ENCODE results near the gene DENND5A.
"Not testable (repeated sequence)": the region's sequence is repeated elsewhere in the genome, so short reads cannot be mapped to it uniquely, and the experiment has no call there.

The DENND5A gene

GRCh38 chr11:9230296-9230695, 34.9 kb downstream of the DENND5A start:
- TF ChIP-seq CTCF (IDR thresholded peaks at IDR 0.05; ENCODE audit: low read depth, low read length), result no peak
- no peak overlapping the region for H3K4me3 ChIP-seq (ENCODE audit: low read depth, low read length)
- no peak for DNase-seq (ENCODE audit: low read depth, low spot score)
- in situ Hi-C loops (cut with HindIII; ENCODE audit: low sequenced_read_pairs), result no loop called here

GRCh38 chr11:9228091-9228490, 37.1 kb downstream of the DENND5A start:
- no peak for DNase-seq (ENCODE audit: low read depth, low spot score)
- in situ Hi-C loops (cut with HindIII; ENCODE audit: low sequenced_read_pairs), result no loop called here
- no peak overlapping the region for H3K4me3 ChIP-seq (ENCODE audit: low read depth, low read length)
- no peak for TF ChIP-seq CTCF (IDR thresholded peaks at IDR 0.05; ENCODE audit: low read depth, low read length)

- in situ Hi-C loops (cut with HindIII; ENCODE audit: low sequenced_read_pairs), result no loop called here
- H3K4me3 ChIP-seq (ENCODE audit: low read depth, low read length), result no peak overlapping the region
- TF ChIP-seq CTCF (IDR thresholded peaks at IDR 0.05; ENCODE audit: low read depth, low read length), result no peak
- DNase-seq (ENCODE audit: low read depth, low spot score), result no peak
Measured at GRCh38 chr11:9225748-9226298, 39.3 kb downstream of the DENND5A start.

- in situ Hi-C loops (cut with HindIII; ENCODE audit: low sequenced_read_pairs), result no loop called here
- no peak for TF ChIP-seq CTCF (IDR thresholded peaks at IDR 0.05; ENCODE audit: low read depth, low read length)
- DNase-seq (ENCODE audit: low read depth, low spot score), result no peak
- no peak overlapping the region for H3K4me3 ChIP-seq (ENCODE audit: low read depth, low read length)
Measured at GRCh38 chr11:9222654-9223053, 42.5 kb downstream of the DENND5A start.

DNA sequence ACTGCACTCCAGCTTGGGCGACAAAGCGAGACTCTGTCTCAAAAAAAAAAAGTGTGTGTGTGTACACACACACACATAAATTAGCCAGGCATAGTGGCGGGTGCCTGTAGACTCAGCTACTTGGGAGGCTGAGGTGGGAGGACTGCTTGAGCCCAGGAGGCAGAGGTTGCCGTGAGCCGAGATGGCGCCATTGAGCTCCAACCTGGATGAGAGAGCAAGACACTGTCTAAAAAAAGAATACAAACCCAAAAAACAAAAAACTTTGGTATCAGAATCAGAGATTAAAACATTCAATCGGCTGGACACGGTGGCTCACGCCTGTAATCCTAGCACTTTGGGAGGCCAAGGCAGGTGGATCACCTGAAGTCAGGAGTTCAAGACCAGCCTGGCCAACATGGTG, 44.3 kb downstream of the DENND5A start:
- DNase-seq (ENCODE audit: low read depth, low spot score); H3K4me3 ChIP-seq (ENCODE audit: low read depth, low read length); in situ Hi-C loops (cut with HindIII; ENCODE audit: low sequenced_read_pairs): not testable (repeated sequence)

- in situ Hi-C loops (cut with HindIII; ENCODE audit: low sequenced_read_pairs), result no loop called here
- no peak overlapping the region for H3K4me3 ChIP-seq (ENCODE audit: low read depth, low read length)
- no peak for TF ChIP-seq CTCF (IDR thresholded peaks at IDR 0.05; ENCODE audit: low read depth, low read length)
- peak; percentile 75 for DNase-seq (ENCODE audit: low read depth, low spot score)
Measured at GRCh38 chr11:9219572-9219971, 45.6 kb downstream of the DENND5A start.

GRCh38 chr11:9219115-9219514, 46.0 kb downstream of the DENND5A start:
- no peak for DNase-seq (ENCODE audit: low read depth, low spot score)
- TF ChIP-seq CTCF (IDR thresholded peaks at IDR 0.05; ENCODE audit: low read depth, low read length), result no peak
- in situ Hi-C loops (cut with HindIII; ENCODE audit: low sequenced_read_pairs), result no loop called here
- H3K4me3 ChIP-seq (ENCODE audit: low read depth, low read length), result no peak overlapping the region

Measured in astrocyte of the spinal cord (primary cell).